Neuronal stem cell (in vitro differentiated cells): Measurements from ENCODE around the gene NCS1.

Source experiments
- DNase-seq: peaks from one replicate; pipeline ENCODE4 v3.0.0-alpha.2; 2013; ENCODE audit warnings: low spot score
- H2AFZ ChIP-seq: one replicate; pipeline ENCODE4 v1.6.1; 2013; ENCODE audit warnings: mild to moderate bottlenecking, low read length, inconsistent platforms
- H2AK5ac ChIP-seq: 2 replicates; pipeline ENCODE4 v1.6.1; 2013; ENCODE audit warnings: low read depth, mild to moderate bottlenecking, inconsistent platforms, low read length, moderate library complexity, mixed read lengths
- H2BK120ac ChIP-seq: 2 replicates; pipeline ENCODE4 v1.6.1; 2013; ENCODE audit warnings: low read depth, mild to moderate bottlenecking, inconsistent platforms, low read length, moderate library complexity, mixed read lengths
- H2BK12ac ChIP-seq: one replicate; pipeline ENCODE4 v1.6.1; 2013; ENCODE audit warnings: low read length, inconsistent platforms
- H2BK15ac ChIP-seq: 2 replicates; pipeline ENCODE4 v1.6.1; 2013; ENCODE audit warnings: mild to moderate bottlenecking, low read length, inconsistent platforms, mixed read lengths
- H2BK5ac ChIP-seq: one replicate; pipeline ENCODE4 v1.6.1; 2013; ENCODE audit warnings: inconsistent platforms, mild to moderate bottlenecking, low read length, moderate library complexity
- H3K14ac ChIP-seq: one replicate; pipeline ENCODE4 v1.6.1; 2013; ENCODE audit warnings: low read length, inconsistent platforms
- H3K18ac ChIP-seq: 2 replicates; pipeline ENCODE4 v1.6.1; 2013; ENCODE audit warnings: low read length, inconsistent platforms
- H3K23ac ChIP-seq: 2 replicates; pipeline ENCODE4 v1.6.1; 2013; ENCODE audit warnings: low read depth, mild to moderate bottlenecking, mixed read lengths, low read length, inconsistent platforms; ENCODE audit not compliant: poor library complexity
- H3K27ac ChIP-seq: replicated peaks from 3 replicates; pipeline ENCODE4 v1.5.1; 2013; ENCODE audit warnings: low read length, inconsistent platforms
- H3K27me3 ChIP-seq, 3 experiments: 2 replicates each; pipeline ENCODE4 v1.6.1; 2013; ENCODE audit warnings: low read length in 3 of 3, mild to moderate bottlenecking in 2 of 3, inconsistent platforms in 1 of 3, low read depth in 1 of 3, mixed read lengths in 1 of 3, moderate library complexity in 1 of 3; ENCODE audit not compliant: control insufficient read depth in 3 of 3, insufficient read depth in 3 of 3
- H3K36me3 ChIP-seq, 2 donors: replicated peaks in 1 of 2; 2 replicates each; pipeline ENCODE4 v1.6.1; 2013; ENCODE audit warnings: low read length in 2 of 2; ENCODE audit not compliant: control insufficient read depth in 2 of 2, insufficient read depth in 2 of 2
- H3K4ac ChIP-seq: 2 replicates; pipeline ENCODE4 v1.6.1; 2013; ENCODE audit warnings: inconsistent platforms, mild to moderate bottlenecking, low read length, moderate library complexity
- H3K4me1 ChIP-seq, 2 donors: 1 replicate in 1 of 2; 2 replicates in 1 of 2; pipeline ENCODE4 v1.6.1; 2013; ENCODE audit warnings: low read length in 2 of 2, low read depth in 1 of 2; ENCODE audit not compliant: control insufficient read depth in 2 of 2, insufficient read depth in 1 of 2
- H3K4me2 ChIP-seq: one replicate; pipeline ENCODE4 v1.6.1; 2013; ENCODE audit warnings: mild to moderate bottlenecking, low read length, inconsistent platforms; ENCODE audit not compliant: insufficient read depth, poor library complexity, severe bottlenecking
- H3K4me3 ChIP-seq, 2 donors: 2 replicates each; pipeline ENCODE4 v1.5.1; 2013; ENCODE audit warnings: low read length in 2 of 2, mild to moderate bottlenecking in 2 of 2, inconsistent platforms in 1 of 2, moderate library complexity in 1 of 2
- H3K79me1 ChIP-seq: one replicate; pipeline ENCODE4 v1.6.1; 2013; ENCODE audit warnings: low read depth, mild to moderate bottlenecking, inconsistent platforms, low read length, moderate library complexity
- H3K9ac ChIP-seq: one replicate; pipeline ENCODE4 v1.6.1; 2013; ENCODE audit warnings: mild to moderate bottlenecking, low read depth, low read length, inconsistent platforms; ENCODE audit not compliant: poor library complexity
- H3K9me3 ChIP-seq, 2 donors: replicated peaks in 1 of 2; 2 replicates each; pipeline versions ENCODE3 to v1.6.1; 2013; ENCODE audit warnings: low read length in 2 of 2, mild to moderate bottlenecking in 2 of 2, inconsistent platforms in 1 of 2, low read depth in 1 of 2, mixed read lengths in 1 of 2, moderate library complexity in 1 of 2; ENCODE audit not compliant: control insufficient read depth in 2 of 2, insufficient read depth in 1 of 2
- H4K8ac ChIP-seq: one replicate; pipeline ENCODE4 v1.6.1; 2013; ENCODE audit warnings: low read depth, mild to moderate bottlenecking, inconsistent platforms, low read length, moderate library complexity
- H4K91ac ChIP-seq: one replicate; pipeline ENCODE4 v1.6.1; 2013; ENCODE audit warnings: low read length, low read depth, mild to moderate bottlenecking, inconsistent platforms; ENCODE audit not compliant: poor library complexity
- WGBS, 2 donors: extraction: QIAGEN DNeasy Blood & Tissue Kit; methylation state at CpG; one replicate each; pipeline ENCODE4 v1.1.7; 2013; ENCODE audit warnings: missing lambda C conversion rate in 2 of 2, mixed read lengths in 1 of 2; ENCODE audit not compliant: insufficient read length in 2 of 2, insufficient replicate concordance in 1 of 2; ENCODE audit errors: extremely low coverage in 2 of 2; 5-methylcytosine and 5-hydroxymethylcytosine counted together

NCS1 gene

DNA sequence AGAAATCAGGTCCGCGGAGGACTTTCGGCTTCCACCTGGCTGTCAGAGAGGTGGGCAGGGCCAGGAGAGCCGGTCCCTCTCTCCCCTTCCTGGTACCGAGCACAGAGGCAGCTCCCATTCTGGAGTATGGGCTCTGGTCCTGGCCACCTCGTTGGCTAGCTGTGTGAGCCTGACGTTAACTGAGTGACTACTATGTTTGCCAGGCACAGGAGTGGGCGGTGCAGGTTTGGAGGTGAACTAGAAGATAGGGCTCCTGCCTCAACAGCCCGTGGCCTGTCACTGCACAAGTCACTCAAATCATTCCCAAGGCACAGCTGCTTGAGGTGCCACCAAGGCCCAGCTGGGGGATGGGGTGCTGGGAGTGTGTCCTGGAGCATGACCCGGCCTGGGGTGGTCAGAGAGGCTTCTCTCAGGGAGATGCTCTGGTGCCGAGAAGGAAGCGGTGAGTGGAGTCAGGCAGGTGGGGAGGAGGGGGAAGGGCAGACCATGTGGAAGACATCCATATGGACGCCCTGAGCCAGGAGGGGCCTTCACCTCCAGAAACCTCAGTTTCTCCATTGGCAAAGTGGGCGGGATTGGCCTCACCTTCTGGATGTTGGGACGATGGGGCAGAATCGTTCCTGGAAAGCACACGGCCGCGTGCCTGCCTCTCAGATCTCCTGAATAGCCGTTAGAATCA lies 39.5 kb downstream of the NCS1 start:
- WGBS, 2 donors, result no CpG with 5 or more reads among the region's 20 CpGs
- no peak overlapping the region for H3K4ac ChIP-seq
- no peak for DNase-seq

DNA sequence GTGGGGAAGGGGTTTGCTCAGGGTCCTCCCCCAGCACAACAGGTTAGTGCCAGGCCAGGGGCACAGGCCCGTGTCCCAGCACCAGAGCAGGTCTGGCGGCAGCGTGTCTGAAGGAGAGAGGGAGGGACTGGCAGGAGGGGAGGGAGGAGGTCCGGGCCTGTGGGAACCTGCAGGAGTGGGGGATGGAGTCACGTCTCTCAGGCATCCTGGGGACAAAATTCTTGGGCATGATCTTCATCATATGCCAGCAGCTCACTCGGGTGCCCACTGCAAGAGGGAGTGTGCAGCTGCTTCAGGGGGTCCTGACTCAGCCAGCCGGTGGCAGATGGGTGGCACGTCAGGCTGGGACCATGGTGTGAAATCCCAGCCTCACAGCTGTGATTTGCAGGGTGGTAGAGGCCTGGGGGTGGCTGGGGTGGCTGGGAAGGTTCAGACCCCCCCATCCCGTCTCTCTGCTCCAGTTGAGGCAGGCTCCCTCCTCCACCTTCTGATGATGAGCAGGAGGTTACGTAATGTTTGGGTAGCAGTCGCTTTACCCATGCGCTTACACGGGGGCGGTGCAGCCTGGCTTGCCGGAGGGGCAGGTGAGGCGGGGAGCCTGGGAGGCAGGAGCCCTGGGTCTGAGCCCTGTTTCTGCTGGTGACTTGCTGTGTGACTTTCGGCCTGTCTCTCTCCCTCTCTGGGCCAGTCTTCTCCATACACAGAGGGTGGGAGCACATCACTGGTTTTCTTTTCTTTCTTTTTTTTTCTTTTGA lies 40.5 kb downstream of the NCS1 start:
- H4K8ac ChIP-seq, result no peak overlapping the region
- no peak overlapping the region for H4K91ac ChIP-seq
- H2AFZ ChIP-seq, result no peak overlapping the region
- peak overlapping the region in 1 of 2 donors; percentile 11 for H3K4me3 ChIP-seq
- no peak for DNase-seq
- peaks cover 4 to 9% of the 10 kb centered on the region in 2 donors for H3K36me3 ChIP-seq
- H3K23ac ChIP-seq, result no peak overlapping the region
- peaks cover 4% of the 10 kb centered on the region for H3K79me1 ChIP-seq
- no peaks in the 10 kb centered on the region for H3K27me3 ChIP-seq
- no peak overlapping the region for H3K18ac ChIP-seq
- H3K4ac ChIP-seq, result peak overlapping the region; percentile 26
- H2BK15ac ChIP-seq, result peak overlapping the region; percentile 43
- H3K4me2 ChIP-seq, result no peak overlapping the region
- H3K27ac ChIP-seq, result no peak overlapping the region
- no peak overlapping the region for H2BK12ac ChIP-seq
- H3K14ac ChIP-seq, result no peak overlapping the region
- no CpG with 5 or more reads among the region's 17 CpGs for WGBS, 2 donors
- H2BK120ac ChIP-seq, result no peak overlapping the region
- H3K9me3 ChIP-seq, result no peaks in the 10 kb centered on the region
- H2AK5ac ChIP-seq, result peak overlapping the region; percentile 92
- H3K4me1 ChIP-seq, result peaks cover 15 to 24% of the 10 kb centered on the region in 2 donors
- no peak overlapping the region for H3K9ac ChIP-seq
- peak overlapping the region; percentile 39 for H2BK5ac ChIP-seq

More for the DNA sequence above, 39.5 kb downstream of the NCS1 start:
- peaks cover 15 to 24% of the 10 kb centered on the region in 2 donors for H3K4me1 ChIP-seq
- H3K36me3 ChIP-seq, result peaks cover 3 to 7% of the 10 kb centered on the region in 2 donors
- H4K8ac ChIP-seq, result peak overlapping the region; percentile 74
- no peak overlapping the region for H3K14ac ChIP-seq
- H3K23ac ChIP-seq, result no peak overlapping the region
- H2BK5ac ChIP-seq, result no peak overlapping the region
- H3K18ac ChIP-seq, result peak overlapping the region; percentile 66
- no peak overlapping the region for H2AFZ ChIP-seq
- H2BK15ac ChIP-seq, result no peak overlapping the region
- no peak overlapping the region for H2AK5ac ChIP-seq
- no peak overlapping the region for H3K27ac ChIP-seq
- no peak overlapping the region for H3K4me3 ChIP-seq
- no peaks in the 10 kb centered on the region for H3K9me3 ChIP-seq
- H3K9ac ChIP-seq, result peak overlapping the region; percentile 17
- no peaks in the 10 kb centered on the region for H3K27me3 ChIP-seq
- peak overlapping the region; percentile 4 for H3K4me2 ChIP-seq
- H2BK12ac ChIP-seq, result no peak overlapping the region
- no peak overlapping the region for H4K91ac ChIP-seq
- peaks cover 4% of the 10 kb centered on the region for H3K79me1 ChIP-seq
- no peak overlapping the region for H2BK120ac ChIP-seq

DNA sequence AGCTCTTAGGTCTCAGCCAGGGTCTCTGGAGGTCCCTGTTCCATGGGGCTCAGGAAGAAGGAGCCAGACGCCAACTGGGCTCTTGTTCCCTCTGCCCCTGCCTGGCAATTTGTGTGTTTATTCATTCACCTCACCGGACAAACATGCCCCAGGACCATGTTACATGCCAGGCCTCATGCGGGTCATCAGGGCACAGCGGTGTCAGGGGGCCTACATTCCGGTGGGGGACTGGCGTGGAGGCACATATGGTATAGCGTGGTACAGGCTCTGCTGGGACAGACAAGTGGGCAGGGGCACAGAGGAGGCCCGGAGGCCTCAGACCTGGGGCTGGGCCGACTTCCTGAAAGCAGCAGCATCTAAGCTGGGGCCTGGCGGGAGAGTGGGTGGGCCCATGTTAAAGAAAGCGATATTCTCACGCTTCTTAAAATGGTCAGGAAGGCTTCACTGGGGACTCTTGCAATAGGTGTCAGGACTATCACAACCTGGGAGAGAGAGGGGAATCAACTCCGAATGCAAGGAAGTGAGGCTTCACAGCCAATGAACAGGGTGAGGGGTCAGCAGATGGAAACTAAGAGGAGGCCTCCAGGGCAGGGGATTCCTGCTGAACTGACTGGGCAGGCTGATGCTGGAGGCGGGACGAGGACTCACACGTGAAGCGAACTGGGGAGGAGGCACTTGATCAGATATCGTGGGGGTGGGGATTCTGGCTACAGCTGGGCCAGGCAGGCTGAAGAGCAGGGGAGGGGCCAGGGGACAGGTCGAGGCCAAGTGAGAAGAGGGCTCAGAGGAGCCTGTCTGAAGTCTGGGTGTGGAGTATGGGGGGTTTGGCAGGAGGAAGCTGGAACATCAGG lies 41.9 kb downstream of the NCS1 start:
- H2BK15ac ChIP-seq, result peak overlapping the region; percentile 77
- H2AFZ ChIP-seq, result peak overlapping the region; percentile 76
- no peaks in the 10 kb centered on the region for H3K27me3 ChIP-seq
- H3K9me3 ChIP-seq, result peaks cover 0 to 3% of the 10 kb centered on the region in 2 donors
- peaks cover 9 to 19% of the 10 kb centered on the region in 2 donors for H3K36me3 ChIP-seq
- H3K27ac ChIP-seq, result peak overlapping the region; percentile 43
- peak overlapping the region; percentile 78 for H3K14ac ChIP-seq
- H3K4ac ChIP-seq, result no peak overlapping the region
- WGBS, 2 donors, result no CpG with 5 or more reads among the region's 19 CpGs
- peak overlapping the region; percentile 96 for H2AK5ac ChIP-seq
- H3K4me3 ChIP-seq, result no peak overlapping the region
- peak; percentile 49 for DNase-seq
- no peak overlapping the region for H3K9ac ChIP-seq
- peak overlapping the region; percentile 31 for H4K8ac ChIP-seq
- no peak overlapping the region for H4K91ac ChIP-seq
- H3K18ac ChIP-seq, result peak overlapping the region; percentile 91
- peak overlapping the region; percentile 46 for H2BK5ac ChIP-seq
- H3K23ac ChIP-seq, result peak overlapping the region; percentile 96
- H3K4me2 ChIP-seq, result peak overlapping the region; percentile 30
- peak overlapping the region; percentile 88 for H2BK12ac ChIP-seq
- no peak overlapping the region for H2BK120ac ChIP-seq
- H3K4me1 ChIP-seq, result peaks cover 17 to 19% of the 10 kb centered on the region in 2 donors
- peaks cover 7% of the 10 kb centered on the region for H3K79me1 ChIP-seq
